ENCODE results near the gene SCO2. TPM values are rescaled to one million over a fixed set of nuclear protein-coding genes. Genes with fewer than 3 reads are reported as not detected.

SCO2 gene
- total and polyA plus RNA-seq, 2 of the 13 experiments (the other 11 are each of a cell fraction or from before 2014, with no cell fraction given) = 0.32 to 3.7 TPM

DNA sequence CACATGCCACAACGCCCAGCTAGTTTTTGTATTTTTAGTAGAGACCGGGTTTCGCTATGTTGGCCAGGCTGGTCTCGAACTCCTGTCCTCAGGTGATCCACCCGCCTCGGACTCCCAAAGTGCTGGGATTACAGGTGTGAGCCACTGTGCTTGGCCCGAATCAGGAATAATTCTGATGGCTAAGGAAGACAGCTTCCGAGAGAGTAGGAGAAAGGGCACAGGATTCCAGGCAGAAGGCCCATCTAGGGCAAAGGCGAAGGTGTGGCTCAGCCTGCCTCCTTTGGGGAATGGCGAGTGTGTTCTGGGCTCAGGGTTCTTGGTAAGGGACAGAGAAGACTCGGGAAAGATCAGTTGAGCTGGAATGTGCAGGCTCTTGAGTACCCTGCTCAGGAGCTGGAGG is 38.9 kb upstream of the SCO2 start (continued):
- TF ChIP-seq, protein P1, sequence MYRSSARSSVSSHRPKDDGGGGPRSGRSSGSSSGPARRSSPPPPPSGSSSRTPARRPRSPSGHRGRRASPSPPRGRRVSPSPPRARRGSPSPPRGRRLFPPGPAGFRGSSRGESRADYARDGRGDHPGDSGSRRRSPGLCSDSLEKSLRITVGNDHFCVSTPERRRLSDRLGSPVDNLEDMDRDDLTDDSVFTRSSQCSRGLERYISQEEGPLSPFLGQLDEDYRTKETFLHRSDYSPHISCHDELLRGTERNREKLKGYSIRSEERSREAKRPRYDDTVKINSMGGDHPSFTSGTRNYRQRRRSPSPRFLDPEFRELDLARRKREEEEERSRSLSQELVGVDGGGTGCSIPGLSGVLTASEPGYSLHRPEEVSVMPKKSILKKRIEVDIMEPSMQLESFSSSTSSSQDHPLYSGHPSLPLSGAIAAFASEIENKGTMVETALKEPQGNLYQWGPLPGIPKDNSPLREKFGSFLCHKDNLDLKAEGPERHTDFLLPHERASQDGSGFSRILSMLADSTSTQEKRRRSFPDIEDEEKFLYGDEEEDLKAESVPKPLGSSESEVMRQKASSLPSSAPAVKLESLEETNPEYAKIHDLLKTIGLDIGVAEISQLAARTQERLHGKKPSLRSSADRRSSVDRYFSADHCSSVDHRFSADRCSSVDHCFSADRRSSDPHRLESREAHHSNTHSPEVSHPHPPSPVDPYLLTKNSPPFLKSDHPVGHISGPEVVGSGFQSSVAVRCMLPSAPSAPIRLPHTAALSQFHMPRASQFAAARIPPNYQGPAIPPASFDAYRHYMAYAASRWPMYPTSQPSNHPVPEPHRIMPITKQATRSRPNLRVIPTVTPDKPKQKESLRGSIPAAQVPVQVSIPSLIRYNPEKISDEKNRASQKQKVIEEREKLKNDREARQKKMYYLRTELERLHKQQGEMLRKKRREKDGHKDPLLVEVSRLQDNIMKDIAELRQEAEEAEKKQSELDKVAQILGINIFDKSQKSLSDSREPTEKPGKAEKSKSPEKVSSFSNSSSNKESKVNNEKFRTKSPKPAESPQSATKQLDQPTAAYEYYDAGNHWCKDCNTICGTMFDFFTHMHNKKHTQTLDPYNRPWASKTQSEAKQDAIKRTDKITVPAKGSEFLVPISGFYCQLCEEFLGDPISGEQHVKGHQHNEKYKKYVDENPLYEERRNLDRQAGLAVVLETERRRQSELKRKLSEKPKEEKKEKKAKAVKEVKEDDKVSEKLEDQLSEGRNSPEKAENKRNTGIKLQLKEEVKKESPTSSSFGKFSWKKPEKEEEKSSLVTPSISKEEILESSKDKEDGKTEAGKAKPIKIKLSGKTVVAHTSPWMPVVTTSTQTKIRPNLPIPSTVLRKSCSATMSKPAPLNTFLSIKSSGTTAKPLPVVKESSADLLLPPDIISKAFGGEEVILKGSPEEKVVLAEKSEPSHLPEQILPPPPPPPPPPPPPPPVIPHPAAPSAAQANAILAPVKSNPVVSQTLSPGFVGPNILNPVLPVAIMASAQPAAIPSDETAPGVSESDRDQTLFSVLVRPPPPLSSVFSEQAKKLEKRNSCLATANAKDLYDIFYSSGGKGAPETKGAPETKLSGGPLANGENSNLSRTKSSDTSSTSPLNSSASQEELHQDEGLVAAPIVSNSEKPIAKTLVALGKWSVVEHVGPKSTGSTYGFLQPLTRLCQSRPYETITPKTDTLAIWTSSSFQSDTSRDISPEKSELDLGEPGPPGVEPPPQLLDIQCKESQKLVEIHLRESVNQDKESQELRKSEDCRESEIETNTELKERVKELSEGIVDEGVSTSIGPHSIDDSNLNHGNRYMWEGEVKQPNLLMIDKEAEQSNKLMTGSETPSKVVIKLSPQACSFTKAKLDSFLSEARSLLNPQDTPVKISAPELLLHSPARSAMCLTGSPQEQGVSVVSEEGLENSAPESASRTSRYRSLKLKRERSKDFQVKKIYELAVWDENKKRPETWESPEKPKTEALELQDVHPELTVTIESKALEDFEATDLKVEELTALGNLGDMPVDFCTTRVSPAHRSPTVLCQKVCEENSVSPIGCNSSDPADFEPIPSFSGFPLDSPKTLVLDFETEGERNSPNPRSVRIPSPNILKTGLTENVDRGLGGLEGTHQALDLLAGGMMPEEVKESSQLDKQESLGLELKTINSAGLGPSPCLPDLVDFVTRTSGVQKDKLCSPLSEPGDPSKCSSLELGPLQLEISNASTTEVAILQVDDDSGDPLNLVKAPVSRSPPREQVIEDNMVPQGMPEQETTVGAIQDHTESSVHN (CRISPR knock-in tag; IDR thresholded peaks at IDR 0.05) = no peak
- TF ChIP-seq, protein P2, sequence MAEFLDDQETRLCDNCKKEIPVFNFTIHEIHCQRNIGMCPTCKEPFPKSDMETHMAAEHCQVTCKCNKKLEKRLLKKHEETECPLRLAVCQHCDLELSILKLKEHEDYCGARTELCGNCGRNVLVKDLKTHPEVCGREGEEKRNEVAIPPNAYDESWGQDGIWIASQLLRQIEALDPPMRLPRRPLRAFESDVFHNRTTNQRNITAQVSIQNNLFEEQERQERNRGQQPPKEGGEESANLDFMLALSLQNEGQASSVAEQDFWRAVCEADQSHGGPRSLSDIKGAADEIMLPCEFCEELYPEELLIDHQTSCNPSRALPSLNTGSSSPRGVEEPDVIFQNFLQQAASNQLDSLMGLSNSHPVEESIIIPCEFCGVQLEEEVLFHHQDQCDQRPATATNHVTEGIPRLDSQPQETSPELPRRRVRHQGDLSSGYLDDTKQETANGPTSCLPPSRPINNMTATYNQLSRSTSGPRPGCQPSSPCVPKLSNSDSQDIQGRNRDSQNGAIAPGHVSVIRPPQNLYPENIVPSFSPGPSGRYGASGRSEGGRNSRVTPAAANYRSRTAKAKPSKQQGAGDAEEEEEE (CRISPR knock-in tag; IDR thresholded peaks at IDR 0.05; ENCODE audit: borderline replicate concordance) = no peak
- no peak for TF ChIP-seq SP5 (CRISPR knock-in tag; IDR thresholded peaks at IDR 0.05; ENCODE audit: borderline replicate concordance, low read depth)
- TF ChIP-seq, protein P3, sequence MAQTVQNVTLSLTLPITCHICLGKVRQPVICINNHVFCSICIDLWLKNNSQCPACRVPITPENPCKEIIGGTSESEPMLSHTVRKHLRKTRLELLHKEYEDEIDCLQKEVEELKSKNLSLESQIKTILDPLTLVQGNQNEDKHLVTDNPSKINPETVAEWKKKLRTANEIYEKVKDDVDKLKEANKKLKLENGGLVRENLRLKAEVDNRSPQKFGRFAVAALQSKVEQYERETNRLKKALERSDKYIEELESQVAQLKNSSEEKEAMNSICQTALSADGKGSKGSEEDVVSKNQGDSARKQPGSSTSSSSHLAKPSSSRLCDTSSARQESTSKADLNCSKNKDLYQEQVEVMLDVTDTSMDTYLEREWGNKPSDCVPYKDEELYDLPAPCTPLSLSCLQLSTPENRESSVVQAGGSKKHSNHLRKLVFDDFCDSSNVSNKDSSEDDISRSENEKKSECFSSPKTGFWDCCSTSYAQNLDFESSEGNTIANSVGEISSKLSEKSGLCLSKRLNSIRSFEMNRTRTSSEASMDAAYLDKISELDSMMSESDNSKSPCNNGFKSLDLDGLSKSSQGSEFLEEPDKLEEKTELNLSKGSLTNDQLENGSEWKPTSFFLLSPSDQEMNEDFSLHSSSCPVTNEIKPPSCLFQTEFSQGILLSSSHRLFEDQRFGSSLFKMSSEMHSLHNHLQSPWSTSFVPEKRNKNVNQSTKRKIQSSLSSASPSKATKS (CRISPR knock-in tag; IDR thresholded peaks at IDR 0.05) = no peak
- no peak for TF ChIP-seq ZNF251 (CRISPR knock-in tag; IDR thresholded peaks at IDR 0.05)
- TF ChIP-seq TARDBP (CRISPR knock-in tag; IDR thresholded peaks at IDR 0.05) = no peak

Measured in HepG2 (cell line).